COLO668 (cell line): ENCODE measurements around the gene NEDD4L.

Experiments used
- DNase-seq: peaks from one replicate; lab custom pipeline; 2025; ENCODE audit not compliant: unreplicated experiment; lab: John Stamatoyannopoulos, UW

Gene NEDD4L

DNA sequence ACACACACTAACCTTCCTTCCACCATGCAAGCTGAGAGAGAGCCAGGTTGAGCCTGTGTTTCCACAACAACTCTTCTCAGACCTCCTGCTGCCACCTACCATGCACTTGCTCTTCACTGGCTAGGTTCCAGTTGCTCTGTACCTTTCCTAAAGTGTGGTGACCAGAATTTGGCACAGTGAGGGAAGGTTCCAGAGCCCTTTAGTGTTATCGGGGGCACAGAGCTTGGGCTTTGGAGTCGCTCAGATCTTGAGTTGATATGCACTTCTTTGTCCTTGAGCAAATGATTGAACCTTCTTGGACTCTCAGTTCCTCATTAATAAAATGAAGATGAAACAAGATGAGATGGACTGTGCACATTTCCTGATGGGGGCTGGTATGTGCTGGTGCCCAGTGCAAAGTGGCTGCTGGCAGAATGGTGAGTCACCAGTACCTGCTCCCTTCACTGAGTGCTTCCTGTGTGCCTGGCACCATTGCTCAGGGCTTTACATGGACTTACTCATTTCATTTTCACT lies 47.1 kb downstream of the NEDD4L start:
- DNase-seq: peak; percentile 58

DNA sequence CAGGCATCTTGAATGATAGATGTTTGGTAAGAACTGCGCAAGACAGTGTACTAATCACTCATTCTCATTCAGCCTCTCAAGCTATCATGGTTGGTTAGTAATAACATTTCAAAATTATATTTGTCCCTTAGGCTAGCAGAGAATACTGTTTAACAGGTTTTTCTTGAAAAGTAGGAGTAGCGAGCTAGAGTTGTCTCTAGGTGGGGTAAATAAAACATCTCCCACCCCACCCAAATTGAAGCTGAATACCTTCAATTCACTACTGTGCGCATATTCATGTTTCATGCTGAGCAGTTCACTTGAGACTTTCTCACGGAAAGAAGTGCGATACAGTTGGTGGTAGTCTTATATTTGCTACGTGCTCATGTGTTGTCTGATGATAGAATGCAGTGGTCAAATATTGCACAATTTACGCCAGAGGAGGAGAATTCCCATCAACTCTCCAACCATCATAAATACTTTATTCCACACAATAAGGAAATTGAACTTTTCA lies 49.3 kb downstream of the NEDD4L start:
- DNase-seq: no peak

DNA sequence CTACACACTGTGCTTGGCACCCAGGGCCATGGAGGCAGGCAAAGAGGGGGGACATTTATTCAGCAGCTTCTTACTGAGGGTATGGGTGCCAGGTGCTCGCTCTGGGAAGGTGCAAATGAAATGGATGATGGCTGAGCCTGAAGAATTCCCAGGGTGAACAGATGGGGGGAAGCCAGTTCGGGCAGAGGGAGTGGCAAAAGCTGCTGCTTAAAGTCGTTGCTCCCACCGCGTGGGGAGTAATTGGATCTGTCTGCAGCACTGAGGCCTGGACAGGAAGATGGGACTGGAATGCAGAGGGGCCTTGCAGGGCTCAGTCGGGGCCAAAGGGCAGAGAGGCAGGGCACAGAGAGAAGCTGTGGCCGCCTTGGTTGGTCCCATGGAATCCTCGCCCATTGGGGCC lies 51.2 kb downstream of the NEDD4L start:
- DNase-seq: no peak

DNA sequence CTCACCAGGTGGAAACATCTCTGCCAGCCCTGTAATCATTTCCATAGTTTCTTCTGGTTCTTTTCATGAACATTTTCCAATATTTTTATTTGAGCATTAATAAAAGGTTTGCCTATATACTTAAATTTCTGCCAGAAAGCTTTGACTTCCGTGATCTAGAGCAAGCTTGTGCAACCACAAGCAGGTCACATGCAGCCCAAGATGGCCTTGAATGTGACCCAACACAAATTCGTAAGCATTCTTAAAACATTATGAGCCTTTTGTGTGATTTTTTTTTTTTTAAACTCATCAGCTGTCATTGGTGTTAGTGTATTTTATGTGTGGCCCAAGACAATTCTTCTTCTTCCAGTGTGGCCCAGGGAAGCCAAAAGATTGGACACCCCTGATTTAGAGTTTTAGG lies 51.6 kb downstream of the NEDD4L start:
- DNase-seq: no peak

DNA sequence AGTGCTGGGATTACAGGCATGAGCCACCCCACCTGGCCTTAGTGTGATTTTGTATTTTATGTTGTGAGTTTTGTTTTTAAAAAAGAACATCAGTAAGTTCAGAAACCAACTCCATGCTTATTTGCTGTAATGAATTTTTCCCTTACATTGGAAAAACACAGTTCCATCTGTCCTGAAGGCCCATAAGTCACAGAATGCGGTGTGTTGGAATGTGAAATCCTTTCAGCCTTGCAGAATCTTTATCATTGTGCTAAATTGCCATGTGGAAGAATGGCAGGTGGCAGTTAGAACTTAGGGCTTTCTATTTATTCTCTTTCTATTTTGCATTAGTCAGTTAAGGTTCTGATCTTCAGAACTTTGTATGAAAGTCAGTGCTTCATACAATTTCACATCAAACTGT lies 52.6 kb downstream of the NEDD4L start:
- DNase-seq: no peak

DNA sequence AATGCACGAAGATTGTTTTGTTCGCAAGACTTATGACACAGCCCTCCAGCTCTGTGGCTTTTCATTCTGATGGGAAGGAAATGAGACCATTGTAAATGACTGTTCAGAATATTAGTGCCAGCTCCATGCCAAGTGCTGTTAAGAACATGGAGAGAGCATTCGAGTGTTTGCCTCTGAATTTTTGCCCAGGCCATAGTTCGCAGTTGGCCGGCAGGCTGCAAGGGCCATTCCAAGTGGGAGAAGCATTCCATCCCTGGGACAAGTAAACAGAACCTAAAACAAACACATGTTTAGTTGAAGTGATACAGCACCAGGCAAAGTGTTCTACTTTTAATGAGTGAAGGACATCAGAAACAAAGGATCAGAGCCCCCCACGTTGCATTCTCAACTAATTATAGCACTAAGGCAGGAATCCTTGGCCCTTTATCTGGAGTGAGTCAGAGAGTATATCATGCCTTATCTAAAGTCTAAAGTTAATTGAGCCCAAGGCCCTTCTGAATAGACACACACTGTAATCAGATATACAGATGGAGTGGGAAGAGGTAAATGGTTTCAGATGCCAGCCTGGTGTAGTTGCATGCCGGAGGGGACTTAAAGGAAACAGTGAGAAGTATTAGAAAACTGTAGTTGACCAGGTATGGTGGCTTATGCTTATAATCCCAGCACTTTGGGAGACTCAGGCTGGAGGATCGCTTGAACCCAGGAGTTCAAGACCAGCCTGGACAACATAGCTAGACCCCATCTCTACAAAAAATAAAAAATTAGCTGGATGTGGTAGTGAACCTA lies 53.3 kb downstream of the NEDD4L start:
- no peak for DNase-seq

DNA sequence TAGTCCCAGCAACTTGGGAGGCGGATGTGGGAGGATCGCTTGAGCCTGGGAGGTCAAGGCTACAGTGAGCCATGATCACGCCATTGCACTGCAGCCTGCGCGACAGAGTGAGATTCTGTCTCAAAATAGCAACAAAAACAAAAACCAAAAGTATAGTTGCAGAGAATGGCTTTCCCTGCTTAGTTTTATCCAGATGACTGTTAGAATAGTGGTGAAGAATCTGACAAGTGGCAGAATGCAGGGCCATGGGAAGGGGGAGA lies 53.8 kb downstream of the NEDD4L start:
- DNase-seq: no peak

DNA sequence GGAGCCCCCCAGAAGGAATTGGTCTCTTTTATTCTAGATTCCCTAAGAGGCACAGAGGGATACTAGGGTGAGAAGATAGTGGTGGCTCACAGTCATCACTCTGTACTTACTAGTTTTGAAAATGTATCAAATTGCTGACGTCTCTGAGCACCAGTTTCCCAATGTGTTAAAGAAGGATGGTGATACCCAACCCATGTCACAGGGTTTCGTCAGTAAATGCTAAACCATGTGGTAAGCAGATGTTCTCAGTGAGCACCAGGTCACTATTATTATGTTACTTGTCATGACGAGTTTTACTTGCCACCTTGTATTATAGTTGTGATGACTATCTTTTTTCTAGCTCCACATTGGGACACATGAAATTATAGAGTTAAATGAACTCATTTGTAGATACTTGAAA lies 54.7 kb downstream of the NEDD4L start:
- DNase-seq: no peak

DNA sequence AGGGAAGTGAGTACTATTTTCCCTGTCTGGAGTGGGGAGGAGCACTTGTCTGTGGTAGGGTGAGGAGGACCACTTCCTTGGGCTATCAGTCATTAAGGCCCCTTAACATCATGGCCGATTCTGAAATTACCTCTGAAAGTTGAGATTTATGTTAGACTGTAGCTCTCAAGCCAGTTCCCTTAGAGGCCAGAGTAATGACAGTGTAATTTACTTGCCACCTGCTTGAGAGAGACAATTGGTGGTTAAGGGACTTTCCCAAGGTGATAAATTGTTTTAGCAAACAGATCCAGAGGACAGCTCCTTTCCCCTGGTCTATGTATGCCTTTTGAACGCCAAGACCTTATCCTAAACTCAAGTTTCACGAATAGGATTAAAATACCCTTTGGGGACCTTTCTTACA lies 56.1 kb downstream of the NEDD4L start:
- peak; percentile 58 for DNase-seq

DNA sequence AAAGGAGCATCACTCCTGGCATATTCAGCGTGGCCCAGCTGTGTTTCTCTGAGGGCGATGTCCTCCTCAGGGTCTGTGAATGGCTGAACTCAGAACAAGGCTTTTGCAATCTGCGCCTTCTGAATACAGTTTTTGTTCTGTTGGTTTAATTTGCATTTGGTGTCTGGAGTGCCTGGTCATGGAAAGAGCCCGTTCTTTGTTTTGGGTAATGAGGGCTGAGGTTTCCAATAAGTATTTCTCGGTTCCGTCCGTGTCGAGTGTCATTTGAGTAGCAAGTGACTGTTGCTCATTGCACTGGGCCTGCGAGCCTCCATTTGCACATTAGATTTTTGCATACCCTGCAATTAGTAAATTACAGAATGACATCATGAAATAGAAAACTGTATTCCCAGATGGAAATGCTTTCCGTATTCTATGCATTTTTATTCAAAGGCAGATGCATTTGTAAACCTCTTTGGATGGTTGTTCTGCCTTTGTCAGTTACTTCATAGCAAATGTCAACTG lies 57.3 kb downstream of the NEDD4L start:
- no peak for DNase-seq

DNA sequence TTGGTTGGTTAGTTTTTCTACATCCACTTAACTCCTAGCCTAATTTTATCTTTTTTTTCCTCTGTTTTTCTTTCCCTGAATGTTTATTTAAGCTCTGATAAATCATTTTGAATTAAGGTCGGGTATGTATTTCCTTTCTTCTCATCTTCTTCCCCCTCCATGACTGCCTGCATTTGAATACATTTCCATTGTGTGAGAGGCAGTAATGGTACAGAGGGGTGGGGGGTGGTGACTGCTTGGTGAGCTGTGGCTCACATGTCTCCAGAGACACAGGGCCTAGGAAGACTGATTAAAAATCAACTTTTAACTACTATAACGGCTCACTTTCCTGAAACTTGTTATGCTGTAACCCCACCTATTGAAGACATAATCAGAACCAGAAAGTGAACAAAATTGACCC lies 58.0 kb downstream of the NEDD4L start:
- DNase-seq: no peak

DNA sequence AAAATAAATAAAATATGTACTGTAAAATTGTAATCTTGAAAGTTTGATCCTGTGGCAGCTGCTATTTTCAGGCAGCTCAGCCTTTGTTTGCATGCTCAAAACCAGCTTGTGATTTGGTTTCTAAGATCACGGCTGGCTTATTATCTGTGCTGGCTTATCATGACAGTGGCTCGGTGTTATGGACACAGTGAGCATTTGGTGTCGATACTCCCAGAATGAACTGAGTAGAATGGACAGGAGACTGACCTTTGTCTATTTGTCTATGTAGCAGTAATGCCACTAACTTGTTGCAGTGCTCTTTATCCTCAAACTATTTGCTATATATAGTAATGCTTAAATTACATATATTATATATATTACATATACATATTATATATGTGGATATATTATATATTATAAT lies 58.8 kb downstream of the NEDD4L start:
- no peak for DNase-seq

DNA sequence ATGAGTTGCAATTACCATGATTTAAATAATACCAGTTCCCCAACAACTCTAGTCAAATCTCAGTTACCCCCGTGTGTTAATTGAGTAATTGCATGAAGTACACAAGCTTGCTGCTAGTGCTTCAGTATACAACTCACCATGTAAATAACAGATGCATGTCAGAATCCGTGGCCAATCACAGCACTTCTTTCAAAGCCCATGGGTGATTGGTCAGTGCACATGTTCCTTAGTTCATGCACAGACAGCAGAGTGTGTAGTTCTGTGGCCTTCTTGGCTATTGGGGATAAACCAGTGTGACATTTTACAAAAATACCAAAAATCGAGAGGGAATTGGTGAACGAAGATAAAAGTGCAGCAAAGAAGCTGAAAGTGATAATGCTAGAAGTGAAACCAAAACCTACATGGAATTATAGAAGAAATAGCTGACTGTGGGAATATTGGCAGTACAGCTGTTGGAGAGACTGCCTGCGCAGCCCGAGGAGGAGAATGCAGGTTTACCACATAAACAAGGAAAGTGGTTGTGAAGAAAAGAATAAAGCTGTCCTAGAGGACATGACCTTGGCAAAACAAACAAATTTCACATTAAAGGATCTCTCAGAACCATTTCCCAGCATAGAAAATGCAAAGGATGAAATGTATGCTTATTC lies 59.4 kb downstream of the NEDD4L start:
- no peak for DNase-seq

DNA sequence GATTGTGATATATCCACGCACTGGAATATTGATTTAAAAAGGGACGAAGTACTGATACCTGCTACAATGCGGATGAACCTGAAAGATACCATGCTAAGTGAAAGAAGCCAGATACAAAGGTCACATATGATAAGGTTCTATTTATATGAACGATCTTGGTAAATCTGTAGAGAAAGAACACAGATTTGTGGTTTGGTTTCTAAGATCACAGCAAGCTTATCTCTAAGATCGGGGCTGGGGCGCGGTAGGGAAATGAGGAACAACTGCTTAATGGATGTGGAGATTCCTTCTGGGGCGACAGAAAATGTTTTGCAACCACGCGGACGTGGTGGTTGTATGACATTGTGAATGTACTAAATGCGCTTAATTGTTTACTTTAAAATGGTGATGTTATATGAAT lies 60.1 kb downstream of the NEDD4L start:
- DNase-seq: no peak

DNA sequence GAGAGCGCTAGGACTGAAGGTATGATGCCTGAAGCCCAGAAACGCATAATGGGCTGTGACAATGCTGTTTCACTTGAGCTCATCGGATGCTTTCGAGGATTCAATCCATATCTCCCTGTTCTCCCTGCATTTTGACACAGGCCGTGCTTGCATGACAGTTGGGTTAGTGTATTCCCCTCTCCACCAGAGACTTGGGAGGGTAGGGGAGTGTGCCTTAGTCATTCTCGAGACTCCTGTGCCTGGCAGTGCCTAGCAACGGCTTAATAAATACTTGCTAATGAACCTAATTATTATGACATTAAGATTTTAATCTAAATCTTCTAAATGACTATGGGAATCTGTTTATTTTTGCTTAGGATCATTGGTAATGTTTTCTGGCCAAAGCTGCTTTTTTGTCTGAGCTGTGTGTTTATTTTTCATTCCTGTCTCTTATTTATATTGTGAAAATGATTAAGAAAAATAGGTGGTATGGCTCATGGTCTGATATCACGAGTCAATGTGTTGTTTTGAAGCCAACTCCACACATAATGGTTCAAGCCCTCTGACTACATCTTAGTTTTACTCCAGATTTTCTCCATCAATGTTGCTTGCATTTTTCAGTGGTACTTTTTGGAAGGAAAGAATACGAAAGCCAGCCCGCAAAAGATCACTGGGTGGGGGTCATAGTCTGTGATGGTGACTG lies 61.3 kb downstream of the NEDD4L start:
- no peak for DNase-seq

DNA sequence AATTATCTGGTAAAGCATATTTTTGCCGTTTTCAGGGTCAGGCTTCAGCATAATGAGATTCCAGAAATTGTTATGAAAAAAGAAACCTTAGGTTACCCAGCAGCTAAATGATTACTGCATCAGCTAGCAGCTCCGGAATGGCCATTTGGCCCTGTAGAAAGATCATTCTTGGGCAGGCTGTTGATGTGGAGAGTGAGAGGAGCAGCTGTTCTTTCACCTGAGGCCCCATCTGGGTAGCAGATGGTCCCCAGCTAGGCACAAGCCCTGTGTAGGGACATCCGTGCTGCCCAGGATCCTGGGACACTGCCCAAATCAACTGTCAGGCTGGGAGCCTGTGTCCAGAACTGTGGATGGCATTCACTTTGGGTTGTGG lies 61.8 kb downstream of the NEDD4L start:
- DNase-seq: no peak

DNA sequence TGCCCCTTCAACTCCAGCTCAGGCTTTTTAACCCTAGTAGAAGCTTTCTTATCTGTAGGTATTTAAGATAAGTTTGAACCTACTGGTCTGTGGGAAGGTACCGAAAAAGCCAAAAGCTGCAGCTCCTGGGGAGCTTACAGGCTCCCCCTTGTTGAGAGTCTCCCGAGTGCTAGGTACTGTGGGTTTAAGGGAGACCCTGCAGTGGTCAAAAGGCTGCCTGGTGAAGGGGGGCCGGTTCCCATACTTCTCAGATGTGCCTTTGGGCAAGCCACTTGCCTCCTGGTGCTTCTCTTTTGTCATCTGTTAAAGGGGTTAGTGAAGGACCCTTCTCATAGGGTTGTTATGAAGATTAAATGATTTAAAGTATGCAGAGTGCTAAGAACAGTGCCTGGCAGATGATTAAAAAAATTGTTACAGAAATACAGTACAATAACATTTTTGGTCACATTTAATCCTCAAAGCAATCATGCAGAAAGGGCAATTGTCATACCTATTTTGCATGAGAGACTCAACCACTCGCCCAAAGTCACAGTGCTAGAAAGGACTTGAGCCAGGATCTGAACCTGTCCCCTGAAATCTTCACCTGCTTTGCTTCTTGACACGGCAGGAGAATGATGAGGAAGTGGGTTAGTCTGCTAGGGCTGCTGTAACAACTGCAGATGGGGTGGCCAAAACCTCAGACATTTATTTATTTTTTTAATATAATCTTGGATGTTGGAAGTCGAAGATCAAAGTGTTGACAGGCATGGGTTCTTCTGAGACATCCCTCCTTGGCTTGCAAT lies 62.5 kb downstream of the NEDD4L start:
- DNase-seq: no peak

DNA sequence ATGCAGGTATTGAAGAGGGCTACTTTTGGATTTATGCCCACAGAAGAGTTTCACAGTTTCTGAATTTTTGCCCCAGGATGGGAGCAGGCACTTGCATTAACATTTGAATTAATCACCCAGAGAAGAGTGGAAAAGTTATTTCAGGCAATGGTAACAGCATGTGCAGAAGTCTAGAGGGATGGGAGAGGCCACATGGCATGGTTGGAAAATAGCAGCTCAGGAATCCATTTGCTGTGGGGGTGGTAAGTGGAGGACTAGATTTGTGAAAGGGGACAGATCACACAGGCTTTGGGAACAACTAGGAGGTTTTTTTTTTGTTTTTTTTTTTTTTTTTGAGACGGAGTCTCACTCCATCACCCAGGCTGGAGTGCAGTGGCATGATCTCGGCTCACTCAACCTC lies 65.2 kb downstream of the NEDD4L start:
- DNase-seq: no peak

DNA sequence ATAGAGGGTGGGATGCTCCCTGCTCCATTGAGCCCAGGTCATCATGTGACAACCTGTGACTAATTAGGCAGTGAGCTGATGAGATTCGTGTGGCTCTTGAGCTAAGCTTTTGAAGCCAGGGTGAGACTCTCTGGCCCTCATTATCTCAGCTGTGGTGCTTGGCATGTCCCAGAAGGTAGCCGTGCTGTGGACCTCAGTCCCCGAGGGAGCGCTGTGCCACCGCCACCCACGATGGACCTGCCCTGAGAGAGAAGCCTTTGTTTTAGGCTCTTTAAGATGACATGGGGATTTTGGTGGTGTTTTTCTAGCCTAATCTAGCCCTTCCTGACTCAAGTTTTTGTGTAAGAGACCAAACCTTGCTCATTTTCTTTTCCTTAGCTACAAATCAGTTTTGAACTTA lies 66.4 kb downstream of the NEDD4L start:
- no peak for DNase-seq

DNA sequence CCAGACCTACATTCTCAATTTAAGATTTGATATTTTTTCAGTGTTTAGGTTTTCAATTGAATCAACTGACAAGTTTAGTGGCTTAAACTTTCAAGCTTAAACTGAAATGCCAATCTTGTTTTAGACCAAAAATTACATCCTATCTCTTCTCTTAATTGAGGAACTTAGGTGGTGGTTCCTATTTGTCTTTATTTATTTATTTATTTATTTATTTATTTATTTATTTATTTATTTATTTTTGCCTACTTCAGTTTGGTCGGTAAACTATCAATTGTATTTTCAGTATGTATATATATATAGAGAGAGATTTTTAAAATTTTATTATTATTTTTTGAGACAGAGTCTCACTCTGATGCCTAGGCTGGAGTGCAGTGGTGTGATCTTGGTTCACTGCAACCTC lies 68.1 kb downstream of the NEDD4L start:
- no peak for DNase-seq

DNA sequence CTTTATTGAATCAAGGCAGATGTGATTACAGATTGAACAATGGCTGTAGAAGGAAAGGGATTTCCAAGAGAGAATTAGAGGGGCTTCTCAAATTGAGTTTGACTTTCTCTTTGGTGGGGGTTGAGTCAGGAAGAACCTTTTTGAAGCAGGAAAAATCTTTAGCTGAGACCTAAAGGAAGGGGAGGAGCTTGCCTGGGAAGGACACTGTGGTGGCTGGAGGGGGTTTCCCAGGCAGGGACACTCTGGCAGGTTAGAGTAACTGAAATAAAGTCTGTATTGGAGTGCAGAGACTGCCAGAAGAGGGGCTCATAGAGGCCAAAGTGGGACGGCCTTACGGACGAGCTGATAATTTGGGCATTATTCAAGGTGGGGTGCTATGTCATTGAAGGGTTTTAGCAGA lies 69.3 kb downstream of the NEDD4L start:
- DNase-seq: peak; percentile 15
